ENCODE results near the gene RC3H2. TPM values are rescaled to one million over a fixed set of nuclear protein-coding genes. Genes with fewer than 3 reads are reported as not detected.
"Not testable (repeated sequence)": the region's sequence is repeated elsewhere in the genome, so short reads cannot be mapped to it uniquely, and the experiment has no call there.

RC3H2 gene
- total and polyA plus RNA-seq, 2 experiments from 2014 or later = 17.8 to 43.7 TPM

DNA sequence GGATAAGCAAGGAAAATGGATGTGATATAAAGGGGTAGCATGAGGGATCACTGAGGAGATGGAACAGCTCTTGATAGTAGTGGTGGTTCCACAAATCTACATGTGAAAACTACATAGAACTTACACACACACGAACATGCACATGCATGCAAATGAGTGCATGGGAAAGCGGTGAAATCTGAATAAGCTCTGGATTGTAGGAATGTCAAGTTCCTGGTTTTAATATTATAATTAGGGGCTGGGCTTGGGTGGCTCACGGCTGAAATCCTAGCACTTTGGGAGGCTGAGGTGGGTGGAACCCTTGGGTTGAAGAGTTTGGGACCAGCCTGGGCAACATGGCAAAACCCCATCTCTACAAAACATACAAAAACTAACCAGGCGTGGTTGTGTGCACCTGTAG is 63.7 kb downstream of the RC3H2 start:
- H3K9me2 ChIP-seq (replicated peaks; ENCODE audit: insufficient read depth) = no peaks in the 10 kb centered on the region
- no peaks in the 10 kb centered on the region for H3K9me3 ChIP-seq (ENCODE audit: low read depth)
- H3K27me3 ChIP-seq = no peaks in the 10 kb centered on the region
- H3K27ac ChIP-seq = no peak overlapping the region
- H3K4me2 ChIP-seq = no peak overlapping the region
- no peak for DNase-seq (ENCODE audit: low spot score)
- H3K79me2 ChIP-seq = no peaks in the 10 kb centered on the region
- H3K4me1 ChIP-seq (ENCODE audit: insufficient read depth) = no peaks in the 10 kb centered on the region
- no peaks in the 10 kb centered on the region for H4K20me1 ChIP-seq (ENCODE audit: insufficient read depth, poor library complexity, severe bottlenecking)
- WGBS (ENCODE audit: low lambda C conversion rate, missing lambda C conversion rate) = 76% methylated on average over 4 of the region's 4 CpGs
- no peaks in the 10 kb centered on the region for H3K36me3 ChIP-seq (replicated peaks; ENCODE audit: insufficient read depth, low read depth)
- TF ChIP-seq EZH2phosphoT487 (IDR thresholded peaks at IDR 0.05; ENCODE audit: low read depth, severe bottlenecking, unreplicated experiment) (no peak), EZH2 (IDR thresholded peaks at IDR 0.05; ENCODE audit: borderline replicate concordance) (no peak)
- TF ChIP-seq, protein P1, sequence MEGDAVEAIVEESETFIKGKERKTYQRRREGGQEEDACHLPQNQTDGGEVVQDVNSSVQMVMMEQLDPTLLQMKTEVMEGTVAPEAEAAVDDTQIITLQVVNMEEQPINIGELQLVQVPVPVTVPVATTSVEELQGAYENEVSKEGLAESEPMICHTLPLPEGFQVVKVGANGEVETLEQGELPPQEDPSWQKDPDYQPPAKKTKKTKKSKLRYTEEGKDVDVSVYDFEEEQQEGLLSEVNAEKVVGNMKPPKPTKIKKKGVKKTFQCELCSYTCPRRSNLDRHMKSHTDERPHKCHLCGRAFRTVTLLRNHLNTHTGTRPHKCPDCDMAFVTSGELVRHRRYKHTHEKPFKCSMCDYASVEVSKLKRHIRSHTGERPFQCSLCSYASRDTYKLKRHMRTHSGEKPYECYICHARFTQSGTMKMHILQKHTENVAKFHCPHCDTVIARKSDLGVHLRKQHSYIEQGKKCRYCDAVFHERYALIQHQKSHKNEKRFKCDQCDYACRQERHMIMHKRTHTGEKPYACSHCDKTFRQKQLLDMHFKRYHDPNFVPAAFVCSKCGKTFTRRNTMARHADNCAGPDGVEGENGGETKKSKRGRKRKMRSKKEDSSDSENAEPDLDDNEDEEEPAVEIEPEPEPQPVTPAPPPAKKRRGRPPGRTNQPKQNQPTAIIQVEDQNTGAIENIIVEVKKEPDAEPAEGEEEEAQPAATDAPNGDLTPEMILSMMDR (IDR thresholded peaks at IDR 0.05; ENCODE audit: poor library complexity) = no peak
- no peak overlapping the region for H2AFZ ChIP-seq
- H3K4me3 ChIP-seq = no peak overlapping the region

DNA sequence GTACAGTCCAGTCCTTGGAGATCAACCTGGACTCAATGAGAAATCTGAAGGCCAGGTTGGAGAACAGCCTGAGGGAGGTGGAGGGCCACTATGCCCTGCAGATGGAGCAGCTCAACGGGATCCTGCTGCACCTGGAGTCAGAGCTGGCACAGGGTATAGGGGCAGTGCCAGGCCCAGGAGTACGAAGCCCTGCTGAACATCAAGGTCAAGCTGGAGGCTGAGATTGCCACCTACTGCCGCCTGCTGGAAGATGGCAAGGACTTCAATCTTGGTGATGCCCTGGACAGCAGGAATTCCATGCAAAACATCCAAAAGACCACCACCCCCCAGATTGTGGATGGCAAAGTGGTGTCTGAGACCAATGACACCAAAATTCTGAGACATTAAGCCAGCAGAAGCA is 66.7 kb downstream of the RC3H2 start:
- H3K4me1 ChIP-seq (ENCODE audit: insufficient read depth); H3K79me2 ChIP-seq; H3K9me3 ChIP-seq (ENCODE audit: low read depth); H3K27ac ChIP-seq; H4K20me1 ChIP-seq (ENCODE audit: insufficient read depth, poor library complexity, severe bottlenecking); H2AFZ ChIP-seq; H3K27me3 ChIP-seq; H3K36me3 ChIP-seq (replicated peaks; ENCODE audit: insufficient read depth, low read depth); DNase-seq (ENCODE audit: low spot score); H3K9me2 ChIP-seq (replicated peaks; ENCODE audit: insufficient read depth); H3K4me2 ChIP-seq; H3K4me3 ChIP-seq: not testable (repeated sequence)
- WGBS (ENCODE audit: low lambda C conversion rate, missing lambda C conversion rate) = 75% methylated on average over 3 of the region's 3 CpGs

DNA sequence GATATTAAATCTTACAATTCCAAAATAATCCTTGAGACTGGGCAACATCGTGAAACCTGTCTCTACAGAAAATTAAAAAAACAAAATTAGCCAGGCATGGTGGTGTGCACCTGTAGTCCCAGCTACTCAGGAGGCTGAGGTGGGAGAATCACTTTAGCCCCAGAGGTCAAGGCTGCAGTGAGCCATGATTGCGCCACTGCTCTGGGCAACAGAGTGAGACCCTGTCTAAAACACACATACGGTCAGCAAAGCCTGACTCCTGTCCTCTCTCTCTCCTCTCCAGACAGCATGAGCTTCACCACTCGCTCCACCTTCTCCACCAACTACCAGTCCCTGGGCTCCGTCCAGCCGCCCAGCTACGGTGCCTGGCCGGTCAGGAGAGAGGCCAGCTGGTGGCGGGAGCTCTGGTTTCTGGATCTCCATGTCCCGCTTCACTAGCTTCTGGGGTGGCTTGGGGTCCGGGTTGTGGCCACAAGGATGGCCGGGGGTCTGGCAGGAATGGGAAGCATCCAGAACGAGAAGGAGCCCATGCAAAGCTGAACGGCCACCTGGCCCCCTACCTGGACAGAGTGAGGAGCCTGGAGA is 67.8 kb downstream of the RC3H2 start:
- Histone ChIP-seq H3K27ac (no peak overlapping the region), H3K9me3 (ENCODE audit: low read depth) (no peaks in the 10 kb centered on the region), H3K36me3 (replicated peaks; ENCODE audit: insufficient read depth, low read depth) (no peaks in the 10 kb centered on the region), H3K4me3 (no peak overlapping the region), H2AFZ (no peak overlapping the region), H3K4me2 (no peak overlapping the region), H3K9me2 (replicated peaks; ENCODE audit: insufficient read depth) (no peaks in the 10 kb centered on the region), H4K20me1 (ENCODE audit: insufficient read depth, poor library complexity, severe bottlenecking) (no peaks in the 10 kb centered on the region), H3K27me3 (no peaks in the 10 kb centered on the region), H3K79me2 (no peaks in the 10 kb centered on the region), H3K4me1 (ENCODE audit: insufficient read depth) (no peaks in the 10 kb centered on the region)
- TF ChIP-seq EZH2phosphoT487 (IDR thresholded peaks at IDR 0.05; ENCODE audit: low read depth, severe bottlenecking, unreplicated experiment) (no peak), EZH2 (IDR thresholded peaks at IDR 0.05; ENCODE audit: borderline replicate concordance) (no peak)
- TF ChIP-seq, protein P1 (IDR thresholded peaks at IDR 0.05; ENCODE audit: poor library complexity) = no peak
- DNase-seq (ENCODE audit: low spot score) = no peak
- WGBS (ENCODE audit: low lambda C conversion rate, missing lambda C conversion rate) = 97% methylated on average over 14 of the region's 14 CpGs

DNA sequence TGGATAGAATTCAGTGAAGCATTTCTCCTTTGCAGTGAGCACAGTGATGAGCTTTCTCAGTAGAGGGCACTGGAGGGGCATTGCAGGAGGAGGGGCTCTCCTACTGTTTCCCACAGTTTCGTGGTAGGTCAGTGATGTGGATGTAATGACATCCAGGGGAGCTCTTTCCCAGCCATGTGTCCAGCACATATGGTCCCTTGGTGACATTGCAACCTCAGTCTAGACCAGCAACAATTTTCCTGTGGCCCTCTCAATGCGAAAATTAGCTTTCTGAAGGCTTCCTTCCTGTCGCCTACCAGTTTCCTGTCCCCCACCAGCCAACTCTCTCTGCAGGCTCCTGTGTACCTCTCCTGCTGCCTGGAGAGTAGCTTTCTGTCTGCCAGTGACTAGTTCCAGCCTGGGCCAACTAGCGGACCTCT is 69.8 kb downstream of the RC3H2 start:
- no peak overlapping the region for H2AFZ ChIP-seq
- no peaks in the 10 kb centered on the region for H3K79me2 ChIP-seq
- no peak overlapping the region for H3K27ac ChIP-seq
- no peaks in the 10 kb centered on the region for H3K4me1 ChIP-seq (ENCODE audit: insufficient read depth)
- H4K20me1 ChIP-seq (ENCODE audit: insufficient read depth, poor library complexity, severe bottlenecking) = no peaks in the 10 kb centered on the region
- DNase-seq (ENCODE audit: low spot score) = no peak
- no peaks in the 10 kb centered on the region for H3K9me3 ChIP-seq (ENCODE audit: low read depth)
- H3K4me2 ChIP-seq = no peak overlapping the region
- H3K27me3 ChIP-seq = no peaks in the 10 kb centered on the region
- H3K36me3 ChIP-seq (replicated peaks; ENCODE audit: insufficient read depth, low read depth) = no peaks in the 10 kb centered on the region
- 75% methylated on average over 4 of the region's 4 CpGs for WGBS (ENCODE audit: low lambda C conversion rate, missing lambda C conversion rate)
- H3K4me3 ChIP-seq = no peak overlapping the region
- TF ChIP-seq, protein P1 (IDR thresholded peaks at IDR 0.05; ENCODE audit: poor library complexity) = no peak
- TF ChIP-seq EZH2phosphoT487 (IDR thresholded peaks at IDR 0.05; ENCODE audit: low read depth, severe bottlenecking, unreplicated experiment) (no peak), EZH2 (IDR thresholded peaks at IDR 0.05; ENCODE audit: borderline replicate concordance) (no peak)
- no peaks in the 10 kb centered on the region for H3K9me2 ChIP-seq (replicated peaks; ENCODE audit: insufficient read depth)

Measured in hepatocyte (in vitro differentiated cells).